ENCODE results near the gene TMEM237.
"Not testable (repeated sequence)": the region's sequence is repeated elsewhere in the genome, so short reads cannot be mapped to it uniquely, and the experiment has no call there.

TMEM237 gene

DNA sequence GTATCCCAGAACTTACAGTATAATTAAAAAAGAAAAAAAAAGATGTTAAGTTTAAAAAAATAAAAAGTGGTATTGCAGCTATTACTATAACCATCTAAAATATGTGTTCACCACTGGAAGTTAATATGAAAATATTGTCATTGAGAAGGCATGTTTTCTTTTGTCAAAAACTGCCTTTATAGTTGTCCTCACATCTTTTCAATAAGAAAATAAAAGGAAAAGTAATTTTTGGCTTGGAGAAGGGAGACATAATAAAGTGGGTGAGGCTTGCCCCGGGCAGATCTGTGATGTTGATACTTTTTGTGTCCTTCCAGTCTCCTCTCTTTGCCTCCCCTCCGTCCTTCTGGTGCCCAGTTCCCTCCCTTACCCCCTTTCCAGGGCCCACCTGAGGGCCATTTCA lies 30.2 kb upstream of the TMEM237 start:
- no peak overlapping the region for H3K27ac ChIP-seq
- TF ChIP-seq, protein P1, sequence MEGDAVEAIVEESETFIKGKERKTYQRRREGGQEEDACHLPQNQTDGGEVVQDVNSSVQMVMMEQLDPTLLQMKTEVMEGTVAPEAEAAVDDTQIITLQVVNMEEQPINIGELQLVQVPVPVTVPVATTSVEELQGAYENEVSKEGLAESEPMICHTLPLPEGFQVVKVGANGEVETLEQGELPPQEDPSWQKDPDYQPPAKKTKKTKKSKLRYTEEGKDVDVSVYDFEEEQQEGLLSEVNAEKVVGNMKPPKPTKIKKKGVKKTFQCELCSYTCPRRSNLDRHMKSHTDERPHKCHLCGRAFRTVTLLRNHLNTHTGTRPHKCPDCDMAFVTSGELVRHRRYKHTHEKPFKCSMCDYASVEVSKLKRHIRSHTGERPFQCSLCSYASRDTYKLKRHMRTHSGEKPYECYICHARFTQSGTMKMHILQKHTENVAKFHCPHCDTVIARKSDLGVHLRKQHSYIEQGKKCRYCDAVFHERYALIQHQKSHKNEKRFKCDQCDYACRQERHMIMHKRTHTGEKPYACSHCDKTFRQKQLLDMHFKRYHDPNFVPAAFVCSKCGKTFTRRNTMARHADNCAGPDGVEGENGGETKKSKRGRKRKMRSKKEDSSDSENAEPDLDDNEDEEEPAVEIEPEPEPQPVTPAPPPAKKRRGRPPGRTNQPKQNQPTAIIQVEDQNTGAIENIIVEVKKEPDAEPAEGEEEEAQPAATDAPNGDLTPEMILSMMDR (conservative IDR thresholded peaks at IDR 0.05) = no peak
- no peak for TF ChIP-seq ZFX (IDR thresholded peaks at IDR 0.05)

DNA sequence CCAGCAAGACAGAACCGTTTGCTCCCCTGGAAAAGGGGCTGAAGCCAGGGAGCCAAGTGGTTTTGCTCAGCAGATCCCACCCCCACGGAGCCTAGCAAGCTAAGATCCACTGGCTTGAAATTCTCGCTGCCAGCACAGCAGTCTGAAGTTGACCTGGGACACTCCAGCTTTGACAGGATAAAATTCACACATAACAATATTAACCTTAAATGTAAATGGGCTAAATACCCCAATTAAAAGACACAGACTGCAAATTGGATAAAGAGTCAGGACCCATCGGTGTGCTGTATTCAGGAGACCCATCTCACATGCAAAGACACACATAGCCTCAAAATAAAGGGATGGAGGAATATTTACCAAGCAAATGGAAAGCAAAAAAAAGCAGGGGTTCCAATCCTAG lies 27.9 kb upstream of the TMEM237 start:
- H3K27ac ChIP-seq = not testable (repeated sequence)

DNA sequence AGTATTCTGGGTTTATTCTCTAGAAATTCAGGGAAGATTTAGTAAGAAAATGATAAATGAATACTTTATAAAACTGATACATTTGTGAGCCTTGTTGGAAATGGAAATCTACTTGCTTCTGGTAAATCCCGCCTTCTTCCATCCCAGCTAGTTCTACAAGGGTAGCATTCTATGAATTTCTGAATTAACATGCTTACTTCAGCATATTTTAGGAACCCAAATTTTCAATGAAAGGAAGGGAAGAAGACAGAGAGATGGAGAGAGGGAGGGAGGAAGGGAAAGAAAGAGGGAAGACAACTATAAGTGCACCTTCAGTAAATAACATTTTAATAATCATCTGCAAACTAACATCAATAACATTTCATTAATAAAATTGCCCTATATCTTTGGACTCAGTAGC lies 26.6 kb upstream of the TMEM237 start:
- TF ChIP-seq, protein P1 (conservative IDR thresholded peaks at IDR 0.05) = no peak
- TF ChIP-seq ZFX (IDR thresholded peaks at IDR 0.05) = no peak

DNA sequence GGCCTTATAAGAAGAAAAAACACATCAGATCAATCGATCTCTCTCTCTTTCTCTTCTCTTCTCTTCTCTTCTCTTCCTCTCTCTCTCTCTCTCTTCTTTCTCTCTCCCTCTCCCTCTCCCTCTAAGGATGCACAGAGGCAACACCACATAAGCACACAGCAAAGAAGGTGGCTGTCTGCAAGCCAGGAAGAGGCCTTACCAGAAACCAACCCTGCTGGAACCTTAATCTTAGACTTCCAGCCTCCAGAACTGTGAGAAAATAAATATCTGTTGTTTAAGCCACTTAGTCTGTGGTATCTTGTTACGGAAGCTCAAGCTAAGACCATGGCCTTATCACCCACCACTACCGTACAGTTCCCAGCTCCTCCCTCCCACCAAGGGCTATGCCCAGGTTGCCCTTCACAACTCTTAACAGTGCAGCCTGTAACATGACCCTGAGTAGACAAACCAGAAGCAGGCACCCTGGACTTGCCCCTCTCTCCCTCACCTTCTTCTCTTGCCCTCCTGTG lies 25.2 kb upstream of the TMEM237 start:
- TF ChIP-seq ZFX (IDR thresholded peaks at IDR 0.05) = no peak
- TF ChIP-seq, protein P1 (conservative IDR thresholded peaks at IDR 0.05) = no peak
- H3K27ac ChIP-seq = no peak overlapping the region

More for the DNA sequence above, 26.6 kb upstream of the TMEM237 start:
- no peak overlapping the region for H3K27ac ChIP-seq

DNA sequence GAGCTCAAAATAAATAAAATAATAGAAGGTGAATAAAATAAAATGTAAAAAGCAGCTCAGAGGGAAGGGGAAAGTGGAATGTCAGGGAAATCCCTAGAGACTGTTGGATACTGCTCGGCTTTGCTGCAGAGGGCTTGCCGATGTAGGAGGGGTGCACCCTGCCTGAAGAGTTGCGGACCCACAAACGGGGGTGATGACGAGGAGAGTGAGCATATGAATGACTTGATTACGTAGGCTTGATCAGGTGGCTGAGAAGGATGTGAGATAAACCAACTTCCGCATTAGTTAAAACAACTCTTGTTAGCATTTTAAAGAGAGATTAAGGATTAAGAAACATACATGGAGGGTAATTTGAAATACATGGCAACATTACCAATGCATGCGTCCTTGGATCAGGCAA lies 21.0 kb upstream of the TMEM237 start:
- no peak overlapping the region for H3K27ac ChIP-seq
- TF ChIP-seq ZFX (IDR thresholded peaks at IDR 0.05) = no peak
- TF ChIP-seq, protein P1 (conservative IDR thresholded peaks at IDR 0.05) = no peak

DNA sequence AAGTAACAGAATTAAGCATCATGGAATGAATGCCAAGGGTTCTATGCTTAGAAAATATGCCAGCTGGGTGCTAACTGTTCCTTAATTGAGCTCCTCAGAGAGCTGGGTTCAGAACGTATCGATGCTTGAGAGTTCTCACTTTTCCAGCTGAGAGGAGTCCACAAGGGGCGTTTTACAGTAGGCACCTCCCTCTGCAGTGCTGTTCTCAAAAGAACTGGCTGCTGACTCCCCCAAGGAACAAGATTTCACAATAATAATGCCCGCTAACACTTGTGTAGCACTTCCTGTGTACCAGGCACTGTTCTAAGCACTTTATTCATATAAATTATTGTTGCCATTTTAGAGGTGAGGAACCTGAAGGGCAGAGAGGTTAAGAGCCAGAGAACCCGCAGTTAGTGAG lies 18.1 kb upstream of the TMEM237 start:
- H3K27ac ChIP-seq = no peak overlapping the region
- TF ChIP-seq ZFX (IDR thresholded peaks at IDR 0.05) = no peak
- TF ChIP-seq, protein P1 (conservative IDR thresholded peaks at IDR 0.05) = no peak

DNA sequence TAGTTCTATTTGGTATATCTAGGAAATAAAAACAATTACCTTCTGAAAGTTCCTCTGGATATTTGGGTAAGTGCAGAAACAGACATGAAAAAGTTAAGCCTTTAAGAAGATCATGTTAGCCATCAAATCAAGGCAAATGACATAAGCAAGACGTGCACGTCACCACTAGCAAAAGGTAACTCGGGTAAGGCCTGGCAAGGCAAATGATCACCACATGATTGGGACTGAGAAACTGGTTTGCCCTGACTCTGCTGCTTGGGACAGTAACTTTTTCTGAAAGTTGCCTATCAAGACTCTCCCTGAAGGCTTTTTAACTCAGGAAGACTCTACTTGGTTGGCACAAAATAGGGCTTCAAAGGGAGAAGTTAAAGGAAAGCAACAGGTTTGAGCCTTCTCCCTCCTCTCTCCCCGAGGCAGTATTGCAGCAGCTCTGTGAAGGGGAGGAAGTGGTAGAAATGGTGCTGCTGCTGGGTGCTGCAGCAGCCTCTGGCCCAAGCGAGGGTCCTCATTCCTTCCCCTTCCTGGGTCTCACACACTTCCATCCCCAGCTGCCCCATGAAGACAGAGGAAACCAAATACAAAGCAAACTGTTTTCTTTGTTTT lies 17.1 kb upstream of the TMEM237 start:
- H3K27ac ChIP-seq = no peak overlapping the region

More for the DNA sequence above, 17.1 kb upstream of the TMEM237 start:
- no peak for TF ChIP-seq ZFX (IDR thresholded peaks at IDR 0.05)
- TF ChIP-seq, protein P1 (conservative IDR thresholded peaks at IDR 0.05) = no peak

Measured in C4-2B (cell line).